Epithelial cell of prostate (primary cell): ENCODE data around the gene CYGB.
"Not testable (repeated sequence)": the region's sequence is repeated elsewhere in the genome, so short reads cannot be mapped to it uniquely, and the experiment has no call there.

Experiments used
- DNase-seq: peaks from one replicate; pipeline ENCODE4 v3.0.0-alpha.2; 2011; ENCODE audit warnings: low read depth, low spot score
- H3K27ac ChIP-seq: fragments of 450-650 bp; 2 replicates; pipeline ENCODE4 v1.5.1; 2017; ENCODE audit warnings: mild to moderate bottlenecking

CYGB gene

GRCh38 chr17:76540381-76541300 is 3.1 kb upstream of the CYGB start:
- H3K27ac ChIP-seq = peak overlapping the region; percentile 39
- DNase-seq = peak; percentile 76

GRCh38 chr17:76539631-76540271 is 2.2 kb upstream of the CYGB start, which contains the start of gene PRCD:
PRCD (plus strand) TSS chr17:76540044; CDS start chr17:76540142, 98 bp downstream.
- DNase-seq = no peak
- H3K27ac ChIP-seq = peak within 1 kb of the TSS; percentile 39

DNA sequence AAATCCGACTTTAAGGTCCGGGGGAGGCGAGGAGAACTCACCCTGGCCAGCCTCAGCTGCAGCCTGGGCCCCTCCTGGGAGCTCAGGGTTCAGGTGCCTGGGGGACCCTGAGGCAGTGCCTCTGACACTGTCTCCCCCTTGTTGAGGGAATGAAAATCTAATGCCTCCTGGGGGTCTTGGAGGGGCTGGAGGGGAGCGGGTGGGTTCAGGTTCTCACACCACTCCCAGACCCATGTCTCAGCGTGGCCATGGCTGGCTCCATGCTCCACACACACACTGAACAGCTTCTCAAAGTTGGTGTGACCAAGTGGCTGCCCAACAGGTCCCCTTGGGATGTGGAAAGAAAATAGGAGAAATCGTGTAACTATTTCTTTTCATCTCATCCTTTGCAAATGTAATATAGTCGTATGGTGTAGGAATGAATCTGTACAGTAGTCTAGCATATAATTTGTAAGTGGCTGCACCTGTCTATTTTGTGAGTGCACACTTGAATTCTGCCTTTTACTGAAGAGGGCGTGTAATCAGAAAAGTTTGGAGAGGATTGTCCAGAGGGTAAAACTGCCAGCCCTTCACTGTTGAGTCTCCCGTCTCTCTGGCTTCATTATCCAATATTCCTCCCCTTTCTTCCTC is 1.5 kb upstream of the CYGB start:
- DNase-seq = no peak
- no peak overlapping the region for H3K27ac ChIP-seq

GRCh38 chr17:76538281-76538931 is 897 bp upstream of the CYGB start:
- no peak for DNase-seq
- no peak overlapping the region for H3K27ac ChIP-seq

DNA sequence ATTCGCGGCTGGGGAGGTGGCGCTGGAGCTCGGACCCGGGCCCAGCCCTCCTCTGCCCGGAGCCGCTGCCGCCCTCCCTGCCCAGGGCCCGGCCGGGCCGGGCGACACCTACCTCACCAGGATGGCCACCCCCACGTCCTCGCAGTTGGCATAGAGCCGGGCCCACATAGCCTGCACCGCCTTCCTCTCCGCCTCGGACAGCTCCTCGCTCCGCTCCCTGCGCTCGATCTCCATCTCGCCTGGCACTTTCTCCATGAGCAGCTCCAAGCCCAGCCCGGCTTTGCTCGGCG is 276 bp downstream of the CYGB start:
- DNase-seq = no peak
- H3K27ac ChIP-seq = no peak overlapping the region

- no peak for DNase-seq
- H3K27ac ChIP-seq = no peak overlapping the region
Measured at GRCh38 chr17:76536511-76537287, 810 bp downstream of the CYGB start.

DNA sequence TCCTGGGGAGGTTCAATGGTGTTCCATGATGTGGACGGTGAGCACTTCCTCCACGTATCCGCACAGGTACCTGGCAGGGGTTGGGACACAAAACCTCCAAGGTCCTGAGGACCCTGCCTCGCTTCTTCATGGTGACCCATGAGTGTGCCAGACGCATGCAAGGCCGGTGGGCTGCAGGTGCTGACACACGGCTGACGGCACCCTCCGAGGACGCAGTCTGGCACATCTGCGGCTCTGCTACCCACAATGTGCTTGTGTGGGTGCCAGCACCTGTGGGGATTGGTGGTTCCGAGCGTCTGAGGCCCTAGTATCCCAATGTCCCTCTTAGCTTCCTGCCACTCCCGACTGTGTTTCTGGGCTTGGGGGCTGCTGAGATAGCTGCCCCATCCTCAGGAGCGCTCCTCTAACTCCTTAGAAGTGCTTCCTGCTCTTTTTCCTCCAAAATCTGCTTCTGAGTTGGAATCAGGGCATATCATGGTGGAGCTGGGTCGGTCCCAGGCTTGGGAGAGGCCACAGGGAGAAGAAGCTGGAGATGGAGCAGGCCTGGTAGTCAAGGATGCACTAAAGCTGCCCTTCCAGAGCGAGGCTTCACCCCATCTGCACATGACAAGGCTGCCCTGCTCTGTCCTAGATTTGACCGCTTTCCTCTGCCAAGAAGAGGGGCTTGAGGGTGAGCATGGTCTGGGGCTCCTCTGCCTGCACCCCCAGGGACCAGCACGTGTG is 1.6 kb downstream of the CYGB start:
- no peak overlapping the region for H3K27ac ChIP-seq
- DNase-seq = no peak

DNA sequence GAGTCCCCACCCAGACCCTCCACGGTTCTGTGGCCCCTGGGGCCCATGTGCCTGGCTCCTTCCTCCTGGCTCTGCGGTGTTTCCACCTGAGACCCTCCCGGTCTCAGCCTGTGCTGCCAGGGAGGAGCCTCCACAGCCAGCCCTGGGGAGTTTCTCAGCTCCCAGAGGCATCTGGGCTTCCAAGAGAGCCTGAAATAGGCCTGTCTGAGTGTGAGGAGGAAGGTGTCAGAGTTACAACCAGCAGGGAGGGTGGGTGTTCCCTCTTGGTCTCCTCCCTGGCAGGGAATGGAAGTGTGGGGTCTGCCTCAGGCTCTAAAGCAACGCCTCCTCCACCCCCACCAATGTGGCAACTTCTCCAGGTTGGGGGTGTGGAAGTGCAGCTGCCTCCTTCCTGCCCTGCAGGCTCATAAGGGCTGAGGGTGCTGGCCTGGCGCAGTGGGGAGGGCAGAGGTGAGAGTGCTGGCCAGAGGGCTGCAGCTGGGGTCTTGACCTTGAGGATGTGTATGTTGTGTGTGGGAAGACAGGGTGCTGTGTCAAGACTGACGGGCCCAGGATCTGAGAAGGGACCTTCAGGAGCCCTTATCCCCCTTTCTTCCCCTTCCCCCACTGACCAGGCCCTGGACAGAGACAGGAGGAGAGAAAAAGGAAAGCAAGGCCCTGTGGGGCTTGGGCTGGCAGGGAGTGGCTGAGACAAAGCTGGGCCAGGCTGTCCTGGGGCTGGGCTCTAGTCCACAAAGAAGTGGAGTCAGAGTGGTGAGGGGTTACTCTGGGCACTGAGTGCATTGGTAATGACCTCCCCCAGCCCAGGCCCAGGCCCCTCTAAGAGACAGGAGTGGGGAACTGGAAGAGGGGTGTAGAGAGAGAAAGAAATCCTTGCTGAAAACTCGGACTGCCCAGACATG is 2.4 kb downstream of the CYGB start:
- DNase-seq = no peak
- H3K27ac ChIP-seq = peak overlapping the region; percentile 24

- DNase-seq = not testable (repeated sequence)
- peak overlapping the region; percentile 88 for H3K27ac ChIP-seq
Measured at GRCh38 chr17:76533640-76534359, 3.7 kb downstream of the CYGB start.

GRCh38 chr17:76532072-76532651 is 5.3 kb downstream of the CYGB start:
- DNase-seq = peak; percentile 50
- peak overlapping the region; percentile 88 for H3K27ac ChIP-seq

DNA sequence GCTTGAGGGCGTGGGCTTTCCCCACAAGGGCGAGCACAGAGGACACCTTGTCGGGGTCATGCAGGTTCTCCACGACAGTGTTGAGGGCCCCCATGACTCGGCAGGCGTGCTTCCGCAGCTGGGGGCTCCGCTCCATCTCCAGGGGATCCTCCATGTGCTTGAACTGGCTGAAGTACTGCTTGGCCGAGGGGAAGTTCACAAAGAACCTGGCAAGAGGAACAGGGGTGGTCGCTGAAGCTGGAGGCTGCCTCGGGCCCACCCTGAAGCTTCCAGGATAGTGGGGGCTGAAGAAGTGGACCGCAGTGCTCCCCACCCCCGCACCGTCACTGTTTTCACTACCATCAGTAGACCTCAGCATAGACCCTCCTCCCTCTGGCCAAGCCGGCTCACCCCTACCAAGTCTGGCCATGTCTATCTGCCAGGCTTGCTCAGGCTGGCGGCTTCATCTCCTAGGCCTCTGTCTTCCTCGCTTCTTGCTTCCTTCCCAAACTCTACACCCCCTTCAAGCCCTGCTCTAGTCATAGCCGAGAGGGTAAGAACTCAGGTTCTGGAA is 5.9 kb downstream of the CYGB start:
- peak overlapping the region; percentile 88 for H3K27ac ChIP-seq
- DNase-seq = no peak

- H3K27ac ChIP-seq = peak overlapping the region; percentile 88
Measured at GRCh38 chr17:76530811-76531485, 6.6 kb downstream of the CYGB start.

DNA sequence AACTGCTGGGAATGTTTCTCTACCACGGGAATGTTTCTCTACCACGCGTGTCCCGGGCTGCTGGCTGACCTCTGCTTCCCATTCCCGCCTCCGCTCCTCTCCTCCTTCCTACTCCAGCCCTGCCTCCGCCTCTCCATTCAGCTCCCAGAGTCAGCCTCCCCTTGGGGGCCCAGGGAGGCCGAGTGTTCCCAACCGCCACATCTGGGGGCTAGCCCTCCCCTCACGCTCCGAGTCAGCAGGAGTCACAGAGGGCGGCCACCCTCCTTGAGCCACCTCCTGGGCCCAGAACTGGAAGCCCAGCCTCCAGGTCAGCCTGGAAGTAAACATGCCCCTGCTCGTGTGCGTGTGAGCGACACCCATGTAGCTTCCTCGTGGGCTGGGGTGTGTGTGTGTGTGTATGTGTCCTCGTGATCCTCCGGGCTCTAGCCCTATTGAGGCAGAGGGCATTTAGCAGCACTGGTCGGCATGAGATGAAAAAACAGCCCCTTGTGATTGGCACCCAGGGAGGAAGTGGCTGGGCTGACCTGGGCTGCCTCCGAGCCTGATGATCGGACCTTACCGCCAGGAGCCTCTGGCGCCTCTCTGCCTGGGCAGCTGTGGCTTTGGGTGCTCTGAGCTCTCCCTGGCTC is 7.3 kb downstream of the CYGB start:
- no peak for DNase-seq

More at GRCh38 chr17:76530811-76531485, 6.6 kb downstream of the CYGB start:
- DNase-seq = no peak

GRCh38 chr17:76529224-76530094 is 8.1 kb downstream of the CYGB start:
- no peak for DNase-seq
- H3K27ac ChIP-seq = peak overlapping the region; percentile 88

More for the DNA sequence above, 7.3 kb downstream of the CYGB start:
- H3K27ac ChIP-seq = peak overlapping the region; percentile 88
